OCI-LY3 (cell line): ENCODE data around the gene CCKAR.

Experiments used
- CTCF ChIP-seq: fragments of 200-600, 300-600 bp; sonication (generic); IDR thresholded peaks from 2 replicates; pipeline ENCODE4 v1.5.1; 2014; ENCODE audit warnings: antibody characterized with exemption, low read length, low read depth
- EZH2phosphoT487 ChIP-seq: fragments of 200-600 bp; shearing (Covaris generic); IDR thresholded peaks from 2 replicates; pipeline ENCODE4 v1.6.1; 2018; ENCODE audit warnings: antibody characterized with exemption, mixed run types, low read depth

- no peak for TF ChIP-seq CTCF
- TF ChIP-seq EZH2phosphoT487 = no peak
Measured at GRCh38 chr4:26525136-26525770, 35.0 kb upstream of the CCKAR start.
